Sigmoid colon (tissue), 7 donors: ENCODE measurements around the gene SELENOM. TPM values are rescaled to one million over a fixed set of nuclear protein-coding genes. Genes with fewer than 3 reads are reported as not detected.

Source experiments
- DNase-seq: peaks from one replicate; pipeline ENCODE4 v3.0.0-alpha.2; 2019
- H3K27ac ChIP-seq, 4 donors: fragments of 200-600 bp; sonication (generic); one replicate each; pipeline ENCODE4 v1.5.1; 2016 to 2019; ENCODE audit warnings: mild to moderate bottlenecking in 1 of 4
- H3K27me3 ChIP-seq, 3 donors: fragments of 200-600 bp; sonication (generic); one replicate each; pipeline ENCODE4 v1.5.1; 2019; ENCODE audit warnings: mild to moderate bottlenecking in 1 of 3
- H3K36me3 ChIP-seq, 4 donors: fragments of 200-600 bp; sonication (generic); one replicate each; pipeline ENCODE4 v1.5.1; 2016 to 2019
- H3K4me1 ChIP-seq, 4 donors: fragments of 200-600 bp; sonication (generic); one replicate each; pipeline ENCODE4 v1.5.1; 2017 to 2019
- H3K4me3 ChIP-seq, 4 donors: fragments of 200-600 bp; sonication (generic); one replicate each; pipeline ENCODE4 v1.5.1; 2017 to 2019; ENCODE audit warnings: mild to moderate bottlenecking in 2 of 4, moderate library complexity in 1 of 4
- H3K9me3 ChIP-seq, 4 donors: fragments of 200-600 bp in 3 of 4; sonication (generic) in 3 of 4; one replicate each; pipeline versions ENCODE4 v1.5.1 to v1.6.1; 2013 to 2019
- CTCF ChIP-seq, 4 experiments: fragments of 450-650 bp in 3 of 4; fragments of 200-600 bp in 1 of 4; IDR thresholded peaks; one replicate each; pipeline ENCODE4 v1.5.1; 2016 to 2019; ENCODE audit warnings: antibody characterized with exemption in 4 of 4, mild to moderate bottlenecking in 3 of 4, moderate library complexity in 2 of 4
- EP300 ChIP-seq, 4 donors: sonication (generic); formaldehyde crosslinking; IDR thresholded peaks; one replicate each; pipeline ENCODE4 v1.6.1; 2017; ENCODE audit warnings: antibody characterized with exemption in 4 of 4
- POLR2A ChIP-seq, 2 donors: fragments of 450-650 bp; IDR thresholded peaks; one replicate each; pipeline ENCODE4 v1.6.1; 2016; ENCODE audit warnings: antibody characterized with exemption in 2 of 2, mild to moderate bottlenecking in 2 of 2, moderate library complexity in 2 of 2
- POLR2AphosphoS5 ChIP-seq, 4 donors: sonication (generic); formaldehyde crosslinking; IDR thresholded peaks; one replicate each; pipeline ENCODE4 v1.6.1; 2017; ENCODE audit warnings: antibody characterized with exemption in 4 of 4
- WGBS, 2 donors: extraction: QIAGEN DNeasy Blood & Tissue Kit; methylation state at CpG; one replicate each; pipeline ENCODE4 v1.1.7; 2013; 5-methylcytosine and 5-hydroxymethylcytosine counted together
- intact Hi-C: fragments of 100-400 bp; cut with DNase I; formaldehyde crosslinking; loops from one replicate; pipeline ENCODE4 v1.15.1; 2023
- polyA plus RNA-seq, 3 donors: library from polyadenylated mRNA; stranded (reverse); fragments of 200-250 nt; gene quantifications; one replicate each; pipeline ENCODE4 v1.2.3, GENCODE V29; 2013
- total RNA-seq, 4 donors: library from RNA; depleted of rRNA; stranded (reverse); fragments of >200 nt; gene quantifications; one replicate each; pipeline ENCODE4 v1.1.0, GENCODE V29; 2016
- donor health status: healthy with polysubstance abuse.
- donor health status: Bipolar disorder and iron deficiency.
- donor health status: healthy.

Gene SELENOM
- total and polyA plus RNA-seq, 7 donors = 40.9 to 1,938 (median 868) TPM

- no peak for DNase-seq
- Histone ChIP-seq H3K36me3 (no peaks in the 10 kb centered on the region), H3K27ac (no peak overlapping the region), H3K9me3 (no peaks in the 10 kb centered on the region), H3K4me1 (peaks cover 0 to 35% (median 25%) of the 10 kb centered on the region in 4 donors), H3K27me3 (no peaks in the 10 kb centered on the region), H3K4me3 (no peak overlapping the region)
- intact Hi-C loops = no loop called here
- no peak for TF ChIP-seq EP300 (IDR thresholded peaks at IDR 0.05)
- TF ChIP-seq POLR2AphosphoS5 (IDR thresholded peaks at IDR 0.05) = no peak
- TF ChIP-seq CTCF (IDR thresholded peaks at IDR 0.05) = no peak
- no peak for TF ChIP-seq POLR2A (IDR thresholded peaks at IDR 0.05)
- 80 to 98% methylated on average over 2 of the region's 2 CpGs for WGBS, 2 donors
Measured at GRCh38 chr22:31151872-31152271, 44.5 kb upstream of the SELENOM start.

GRCh38 chr22:31150615-31151014 is 43.2 kb upstream of the SELENOM start:
- 37 to 82% methylated on average over 3 of the region's 3 CpGs for WGBS, 2 donors
- TF ChIP-seq CTCF (IDR thresholded peaks at IDR 0.05) (peak in 1 of 4 experiments; percentile 11), POLR2AphosphoS5 (IDR thresholded peaks at IDR 0.05) (no peak)
- intact Hi-C loops = no loop called here

GRCh38 chr22:31148953-31149627 is 41.7 kb upstream of the SELENOM start:
- H3K27ac ChIP-seq = peak overlapping the region; percentile 59 to 73 (median 68)
- WGBS, 2 donors = 11 to 16% methylated on average over 5 of the region's 5 CpGs
- TF ChIP-seq POLR2AphosphoS5 (IDR thresholded peaks at IDR 0.05) (no peak), CTCF (IDR thresholded peaks at IDR 0.05) (peak; percentile 85 to 96 (median 88))
- peaks cover 0 to 13% (median 5%) of the 10 kb centered on the region in 4 donors for H3K4me1 ChIP-seq
- H3K27me3 ChIP-seq = no peaks in the 10 kb centered on the region
- no peaks in the 10 kb centered on the region for H3K36me3 ChIP-seq
- peak; percentile 89 for DNase-seq
- H3K9me3 ChIP-seq = no peaks in the 10 kb centered on the region
- no peak overlapping the region for H3K4me3 ChIP-seq
- intact Hi-C loops = loop anchor here (1.0 to 2.0 kb wide), 2 partner anchors 42 to 202 kb away; partner anchors contain the start of gene SELENOM

More at GRCh38 chr22:31150615-31151014, 43.2 kb upstream of the SELENOM start:
- H3K27ac ChIP-seq = no peak overlapping the region
- H3K4me3 ChIP-seq = no peak overlapping the region
- no peak for DNase-seq
- H3K27me3 ChIP-seq = no peaks in the 10 kb centered on the region
- peaks cover 0 to 28% (median 19%) of the 10 kb centered on the region in 4 donors for H3K4me1 ChIP-seq
- H3K36me3 ChIP-seq = no peaks in the 10 kb centered on the region
- H3K9me3 ChIP-seq = no peaks in the 10 kb centered on the region

- 88 to 97% methylated on average over 1 of the region's 1 CpG for WGBS, 2 donors
- no peak for TF ChIP-seq EP300 (IDR thresholded peaks at IDR 0.05)
- no peak for TF ChIP-seq POLR2AphosphoS5 (IDR thresholded peaks at IDR 0.05)
- TF ChIP-seq CTCF (IDR thresholded peaks at IDR 0.05) = no peak
- TF ChIP-seq POLR2A (IDR thresholded peaks at IDR 0.05) = no peak
- intact Hi-C loops = loop anchor here (1.0 to 2.0 kb wide), 2 partner anchors 41 to 202 kb away; partner anchors contain the start of gene SELENOM
- H3K27me3 ChIP-seq = no peaks in the 10 kb centered on the region
- H3K9me3 ChIP-seq = no peaks in the 10 kb centered on the region
- no peaks in the 10 kb centered on the region for H3K36me3 ChIP-seq
- peaks cover 0 to 11% (median 5%) of the 10 kb centered on the region in 4 donors for H3K4me1 ChIP-seq
- peak overlapping the region; percentile 59 to 73 (median 68) for H3K27ac ChIP-seq
- H3K4me3 ChIP-seq = no peak overlapping the region
- no peak for DNase-seq
Measured at GRCh38 chr22:31148488-31148887, 41.1 kb upstream of the SELENOM start.
